ENCODE measurements around the gene EIF5B.

The EIF5B gene

DNA sequence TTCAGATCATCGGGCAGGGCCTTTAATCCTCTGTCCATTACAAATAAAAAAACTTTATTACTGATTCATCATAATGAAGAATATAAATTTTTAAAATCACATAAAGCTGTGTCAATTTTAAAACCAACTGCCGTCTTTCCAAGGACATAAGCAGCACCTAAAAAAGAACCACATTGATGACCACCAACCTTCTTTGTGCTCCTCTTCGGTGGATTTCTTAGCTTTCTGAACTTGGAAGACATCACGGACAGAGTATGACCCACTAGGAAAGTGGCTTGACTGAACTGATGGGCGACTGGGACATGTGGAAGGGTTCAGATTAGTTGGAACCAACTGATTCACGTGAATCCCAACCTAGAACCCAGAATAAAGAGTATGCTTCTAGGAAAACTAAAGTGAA is 68.9 kb downstream of the EIF5B start:
- DNase-seq (ENCODE audit: low read depth): no peak

DNA sequence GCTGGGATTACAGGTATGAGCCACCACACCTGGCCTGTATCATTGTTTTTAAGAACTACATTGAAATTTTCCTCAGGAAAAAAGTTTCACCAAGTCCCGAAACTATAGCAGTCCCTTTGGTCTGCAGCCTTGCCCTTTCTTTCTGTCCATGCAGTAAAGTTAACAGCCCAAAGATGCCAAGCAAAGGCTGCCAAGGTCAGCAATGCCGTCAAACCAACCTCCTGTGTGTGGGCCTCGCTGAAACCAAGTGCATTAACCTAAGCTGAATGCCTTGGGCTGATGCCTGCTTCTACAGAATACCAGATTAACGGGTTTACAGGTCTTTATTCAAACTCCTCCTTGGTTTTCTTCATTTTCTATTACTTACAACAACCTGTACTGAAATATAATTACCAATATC is 73.1 kb downstream of the EIF5B start:
- no peak for DNase-seq (ENCODE audit: low read depth)

DNA sequence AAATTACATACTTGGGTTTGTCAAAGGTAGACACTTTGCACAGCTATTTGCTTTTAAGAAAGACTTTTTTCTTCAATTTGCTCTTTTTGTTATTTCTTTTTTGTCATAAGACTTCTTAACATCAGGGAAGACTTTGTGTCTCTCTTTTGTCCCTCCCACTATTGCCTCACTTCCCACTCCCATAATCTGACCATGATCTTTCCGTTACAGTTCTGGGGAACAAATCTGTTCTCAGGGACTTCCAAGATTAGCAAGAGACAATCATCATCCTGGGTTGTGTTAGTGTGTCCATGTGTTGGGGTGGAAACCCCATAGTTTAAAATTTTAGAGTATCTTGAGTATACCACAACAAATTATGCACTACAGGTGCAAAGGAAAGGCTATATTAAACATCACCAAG is 77.4 kb downstream of the EIF5B start:
- no peak for DNase-seq (ENCODE audit: low read depth)

DNA sequence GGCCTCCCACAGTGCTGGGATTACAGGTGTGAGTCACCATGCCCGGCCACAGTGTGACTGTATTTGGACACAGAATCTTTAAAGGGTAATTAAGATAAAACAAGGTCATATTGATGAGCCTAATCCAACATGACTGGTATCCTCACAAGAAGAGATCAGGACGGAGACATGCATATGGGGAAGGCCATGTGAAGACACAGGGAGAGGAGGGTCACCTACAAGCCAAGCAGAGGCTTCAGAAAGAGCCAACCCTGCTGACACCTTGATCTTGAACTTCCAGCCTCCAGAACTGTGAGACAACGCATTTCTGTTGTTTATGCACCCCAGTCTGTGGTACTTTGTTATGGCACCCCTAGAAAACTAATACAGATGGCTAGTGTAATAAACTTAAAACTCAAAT is 80.2 kb downstream of the EIF5B start:
- no peak for DNase-seq (ENCODE audit: low read depth)

DNA sequence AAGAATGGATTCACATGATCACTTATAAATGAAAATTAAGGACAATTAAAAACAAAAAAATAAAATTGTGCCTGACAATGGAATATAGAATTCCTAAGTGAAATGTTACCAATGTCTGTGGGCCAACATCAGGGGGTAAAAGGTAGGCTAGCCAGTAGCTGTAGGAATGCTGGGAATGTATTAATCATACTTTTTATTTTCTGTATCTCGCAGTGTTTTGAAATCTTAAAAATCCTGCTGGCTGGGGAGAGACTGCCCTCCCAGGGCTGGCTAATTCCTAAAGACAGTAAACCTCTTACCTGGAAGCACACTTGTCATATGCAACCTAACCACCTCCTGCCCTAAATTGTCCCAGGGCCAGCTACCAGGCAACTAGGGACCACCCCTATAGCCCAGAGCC is 82.8 kb downstream of the EIF5B start:
- peak; percentile 70 for DNase-seq (ENCODE audit: low read depth)

DNA sequence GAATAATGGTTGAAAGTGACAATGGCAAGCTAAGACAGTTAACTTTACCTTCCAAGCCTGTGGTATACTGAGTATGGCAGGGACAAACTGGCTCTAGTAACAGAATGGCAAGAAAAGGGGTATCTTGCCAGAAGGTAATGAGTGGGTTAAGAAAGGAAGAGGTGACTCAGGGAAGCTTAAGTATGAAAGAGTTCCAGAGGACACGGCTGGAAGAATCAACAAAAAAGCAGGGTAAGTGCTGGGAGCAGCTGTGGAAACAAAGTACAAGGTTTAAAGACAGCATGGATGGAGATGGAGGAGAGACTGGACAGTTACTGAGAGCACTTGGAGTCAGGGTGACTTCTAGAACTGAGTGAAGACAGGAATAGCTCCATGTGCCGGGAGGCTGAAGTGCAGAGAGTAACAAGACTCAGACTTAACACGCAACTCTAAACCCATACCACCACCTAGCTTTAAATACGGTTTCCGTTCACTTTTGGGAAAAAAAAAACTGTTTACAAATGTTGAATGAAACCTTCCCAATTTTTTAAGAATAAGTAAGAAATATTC is 83.6 kb downstream of the EIF5B start:
- peak; percentile 42 for DNase-seq (ENCODE audit: low read depth)

DNA sequence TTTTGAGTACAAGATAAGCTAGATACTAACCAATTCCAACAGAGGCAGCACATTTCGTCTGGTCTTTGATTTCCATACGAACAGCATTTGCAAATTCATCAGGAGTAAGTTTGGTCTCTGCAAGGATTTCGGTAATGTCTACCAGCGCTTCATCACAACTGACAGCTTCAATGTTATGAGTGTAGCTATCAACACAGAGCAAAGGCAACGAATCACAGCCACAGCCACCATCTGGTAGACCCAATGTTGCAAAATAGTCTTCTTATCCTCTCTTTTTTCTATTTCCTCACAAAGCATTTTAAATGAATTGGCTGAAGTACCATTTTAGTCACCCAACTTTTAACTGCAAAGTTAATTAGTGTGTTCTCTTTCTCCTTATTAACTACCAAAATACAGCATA is 84.3 kb downstream of the EIF5B start:
- DNase-seq (ENCODE audit: low read depth): peak; percentile 57

DNA sequence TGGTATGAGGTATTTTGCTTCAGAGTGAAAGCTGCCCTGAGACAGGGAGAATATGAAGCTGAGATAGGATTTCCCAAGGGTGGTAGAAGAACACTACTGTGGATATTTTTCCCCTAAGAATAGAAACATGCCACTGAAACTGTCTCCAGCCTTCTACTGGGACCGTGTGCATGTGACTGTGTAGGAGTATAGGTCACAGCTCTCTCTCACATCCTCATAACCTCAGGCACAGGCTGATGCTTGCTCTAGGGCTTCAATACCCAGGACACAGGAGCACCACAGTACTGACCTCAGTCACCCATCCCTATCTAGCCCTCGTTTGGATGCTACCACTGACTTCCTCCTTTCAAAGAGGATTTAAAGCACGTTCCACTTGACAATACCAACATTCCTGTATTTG is 85.4 kb downstream of the EIF5B start:
- DNase-seq (ENCODE audit: low read depth): no peak

DNA sequence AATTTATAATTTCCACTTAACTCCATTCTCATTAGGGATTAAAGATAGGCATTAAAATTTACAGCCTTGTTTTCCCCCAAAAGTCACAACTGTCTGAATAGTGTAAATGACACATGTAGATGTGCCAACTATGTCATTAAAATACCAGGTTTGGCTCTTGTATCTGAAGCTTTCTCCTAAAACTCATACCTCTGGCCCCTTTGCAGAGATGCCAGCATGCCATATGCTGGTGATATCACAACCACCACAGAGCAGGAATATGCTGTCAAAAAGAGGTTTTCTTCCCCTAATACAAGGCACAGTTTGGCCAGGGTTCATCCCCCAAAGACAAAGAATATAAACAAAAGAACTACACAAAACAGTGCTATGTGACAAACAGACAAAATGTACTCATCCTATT is 87.2 kb downstream of the EIF5B start:
- DNase-seq (ENCODE audit: low read depth): no peak

DNA sequence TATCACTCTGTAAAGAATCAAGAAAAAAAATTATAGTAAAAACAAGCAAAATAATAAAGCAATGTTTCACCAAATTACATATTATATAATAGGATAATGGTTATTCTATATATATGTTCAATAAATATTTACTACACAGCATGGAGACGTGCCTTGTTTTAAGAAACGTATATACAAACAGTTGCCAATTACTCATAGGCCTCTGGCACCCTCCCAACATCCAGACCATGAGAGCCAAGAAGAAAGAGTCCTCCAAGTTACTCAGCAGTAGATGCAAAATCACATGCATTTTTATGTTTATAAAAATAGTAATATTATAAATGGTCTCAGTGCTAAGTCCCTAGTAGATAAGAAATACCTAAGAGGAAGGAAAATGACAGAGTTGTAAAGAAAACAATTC is 87.8 kb downstream of the EIF5B start:
- DNase-seq (ENCODE audit: low read depth): peak; percentile 72

DNA sequence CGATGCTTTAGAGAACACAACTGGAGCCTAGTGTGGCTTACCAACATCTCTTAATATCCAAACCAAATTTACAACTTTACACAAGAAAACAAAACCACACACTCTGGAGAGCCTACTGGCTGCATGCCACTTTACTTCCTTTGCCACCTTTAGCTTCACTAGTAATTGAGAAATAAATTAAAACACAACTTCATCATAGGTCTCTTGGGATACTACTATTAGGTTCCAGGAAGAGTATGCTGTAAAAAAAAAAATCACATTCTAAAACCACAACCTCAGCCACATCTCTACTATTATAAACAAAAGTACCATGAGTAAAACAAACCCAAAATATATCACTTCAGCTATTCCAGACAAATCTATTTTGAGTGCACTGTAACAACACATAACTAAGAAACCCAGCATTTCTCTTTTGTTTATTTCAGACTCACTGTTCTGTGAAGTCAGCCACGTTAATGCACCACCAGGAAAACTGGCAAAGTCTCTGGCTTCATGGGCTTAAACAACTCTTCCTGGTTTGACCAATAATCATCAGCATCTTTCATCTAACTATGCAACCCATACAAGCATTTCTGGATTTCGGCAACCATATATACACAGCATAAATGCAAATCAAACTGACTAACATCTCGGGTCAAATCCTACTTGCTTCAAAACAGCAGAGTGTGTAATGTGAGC is 93.6 kb downstream of the EIF5B start:
- DNase-seq (ENCODE audit: low read depth): no peak

DNA sequence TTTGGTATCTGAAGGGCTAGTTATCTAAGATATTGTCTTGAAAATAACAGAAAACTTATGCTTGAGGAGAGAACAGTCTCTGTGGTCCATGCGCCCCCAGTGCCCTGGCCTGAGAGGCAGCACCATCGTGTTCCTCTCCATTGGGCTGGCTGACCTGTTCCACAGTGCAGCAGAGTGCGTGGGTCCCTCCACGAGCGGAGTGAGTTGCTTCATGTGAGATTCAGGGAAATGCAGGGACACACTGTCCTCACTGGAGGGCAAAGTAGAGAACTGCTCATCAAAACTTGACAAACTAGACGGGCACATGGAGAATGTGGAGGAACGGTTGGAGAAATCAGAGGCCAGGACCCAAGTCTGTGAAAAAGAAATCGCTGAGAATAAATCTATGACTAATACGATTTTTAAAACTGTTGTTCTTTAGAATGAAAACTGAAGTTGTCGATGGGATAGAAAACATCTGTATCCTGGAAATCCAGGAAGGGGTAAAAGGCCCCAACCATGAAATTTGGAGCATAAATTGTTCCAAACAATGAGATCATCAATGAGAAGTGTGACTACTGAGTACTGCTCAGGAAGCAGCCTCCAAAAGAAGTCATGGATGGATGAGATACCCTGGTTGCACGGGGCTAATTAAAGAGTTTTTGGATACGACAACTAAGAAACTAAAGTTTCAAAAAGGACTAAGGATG is 94.5 kb downstream of the EIF5B start:
- DNase-seq (ENCODE audit: low read depth): no peak

DNA sequence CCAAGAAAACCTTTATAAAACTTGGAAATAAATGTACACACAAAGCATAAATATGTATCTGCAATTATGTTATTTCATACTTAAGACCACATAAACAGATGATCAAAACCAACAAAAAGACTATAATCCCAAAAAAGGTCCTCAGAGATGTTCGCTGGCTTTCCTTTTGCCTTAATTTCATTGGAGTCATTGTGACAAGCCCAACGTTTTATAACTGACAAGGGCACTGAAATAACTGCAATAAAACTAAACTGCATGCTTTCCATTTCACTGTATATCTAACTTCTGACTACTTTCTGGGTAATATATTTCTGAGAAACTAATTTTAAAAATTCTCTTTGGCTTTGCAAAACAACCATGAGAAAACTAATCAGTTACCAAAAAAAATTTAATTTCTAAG is 96.2 kb downstream of the EIF5B start:
- DNase-seq (ENCODE audit: low read depth): no peak

DNA sequence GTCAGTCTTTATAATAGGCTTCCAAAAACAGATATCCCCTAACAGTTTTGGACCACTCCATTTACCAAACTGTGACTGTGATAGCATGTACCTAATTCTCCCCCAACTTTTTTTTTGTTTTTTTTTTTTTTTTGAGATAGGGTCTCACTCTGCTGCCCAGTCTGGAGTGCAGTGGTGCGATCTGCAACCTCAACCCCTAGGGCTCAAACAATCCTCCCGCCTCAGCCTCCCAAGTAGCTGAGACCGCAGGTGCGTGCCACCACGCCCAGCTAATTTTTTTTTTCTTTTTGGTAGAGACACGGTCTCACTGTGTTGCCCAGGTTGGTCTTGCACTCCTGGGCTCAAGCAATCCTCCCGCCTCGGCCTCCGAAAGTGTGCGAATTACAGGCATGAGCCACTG is 99.7 kb downstream of the EIF5B start:
- DNase-seq (ENCODE audit: low read depth): no peak

DNA sequence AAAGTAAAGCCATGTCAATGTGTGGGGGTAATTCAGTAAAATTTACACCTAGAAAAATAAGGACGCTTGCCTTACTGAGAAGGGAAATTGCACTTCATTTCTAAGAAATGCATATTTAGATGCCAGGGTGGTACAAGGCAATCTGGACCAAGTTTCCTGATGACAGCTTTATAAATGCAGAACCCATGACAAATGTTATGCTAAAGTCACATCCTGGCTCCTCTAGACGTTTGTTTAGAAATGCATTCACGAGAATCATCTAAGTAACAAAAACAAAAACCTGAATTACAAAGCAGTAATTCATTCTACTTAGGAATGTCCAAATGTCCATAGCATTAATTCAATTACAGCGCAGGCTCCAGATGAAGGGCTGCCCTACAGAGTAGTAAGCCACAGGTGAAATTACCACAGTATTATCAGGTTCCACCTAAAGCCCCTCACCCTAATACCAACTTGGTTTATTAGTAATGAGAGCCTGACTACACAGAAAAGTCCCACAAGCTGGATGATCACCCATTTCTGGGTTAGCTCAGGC is 102.8 kb downstream of the EIF5B start:
- DNase-seq (ENCODE audit: low read depth): no peak

DNA sequence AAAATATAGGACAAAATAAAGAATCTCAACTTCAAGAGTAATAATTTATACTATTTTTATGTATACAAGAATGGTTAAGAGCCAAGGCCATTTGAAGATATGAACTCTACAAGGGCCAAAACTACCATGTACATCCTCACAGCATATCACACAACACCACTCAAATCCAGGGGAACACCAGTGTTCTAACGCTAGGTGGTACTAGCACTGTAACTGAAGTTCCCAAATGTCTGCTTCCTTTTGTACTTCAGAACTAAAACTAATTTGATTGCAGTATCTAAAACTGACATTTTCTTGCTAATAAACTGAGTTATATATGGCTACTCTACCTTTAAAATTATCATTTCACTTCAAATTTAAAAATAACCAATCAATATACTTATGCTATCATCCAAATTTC is 105.6 kb downstream of the EIF5B start:
- no peak for DNase-seq (ENCODE audit: low read depth)

DNA sequence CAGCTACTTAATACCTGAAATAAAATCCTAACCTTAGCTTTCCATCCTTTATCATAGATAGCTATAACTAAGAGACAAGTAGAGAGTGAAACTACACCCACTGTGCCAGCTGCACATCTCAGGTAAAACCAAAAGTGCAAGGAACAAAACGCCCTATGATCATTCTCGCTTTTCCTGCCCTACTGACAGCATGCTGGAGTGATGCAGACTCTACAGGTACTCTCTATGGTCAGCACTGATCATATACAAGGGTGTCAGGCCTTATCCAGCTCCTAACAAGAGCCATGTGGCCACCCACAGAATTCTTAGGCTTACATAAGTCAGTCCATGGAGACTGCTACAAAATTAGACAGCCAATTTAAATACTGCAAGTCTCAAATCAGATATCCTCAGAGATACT is 107.0 kb downstream of the EIF5B start:
- no peak for DNase-seq (ENCODE audit: low read depth)

DNA sequence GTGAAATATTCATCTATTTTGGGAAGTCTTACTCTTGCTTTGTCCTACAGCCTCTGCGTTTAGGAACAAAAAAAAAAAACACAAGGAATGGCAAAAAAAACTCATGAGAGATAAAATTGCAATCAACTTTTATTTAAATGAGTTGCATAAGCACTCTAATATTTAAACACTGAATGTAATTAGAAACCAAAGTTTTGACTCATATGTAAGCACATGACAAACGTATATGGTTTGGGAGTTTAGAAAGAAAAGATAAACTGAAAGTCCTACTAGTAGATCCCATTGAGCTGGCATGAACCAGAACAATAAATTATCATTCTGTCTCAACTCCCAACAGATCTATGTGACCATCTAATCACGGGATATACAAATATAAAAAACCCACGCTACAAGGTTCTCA is 107.9 kb downstream of the EIF5B start:
- DNase-seq (ENCODE audit: low read depth): no peak

DNA sequence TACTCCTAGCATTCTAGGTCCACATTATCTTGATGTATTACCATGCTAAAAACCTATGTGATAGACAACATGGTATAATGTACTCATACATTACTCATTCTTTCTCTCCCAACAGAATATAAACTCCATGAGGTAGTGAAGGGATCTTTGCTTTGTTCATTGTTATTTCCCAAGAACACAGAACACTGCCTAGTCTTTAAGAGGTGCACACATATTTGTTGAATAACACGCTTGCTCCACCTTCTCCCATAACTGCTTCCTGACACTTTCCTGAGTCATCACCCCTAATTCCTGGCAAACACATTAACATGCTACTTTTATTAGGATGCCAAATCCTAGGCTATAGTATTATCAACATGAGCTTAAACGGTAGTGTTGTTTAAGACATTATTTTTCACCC is 111.4 kb downstream of the EIF5B start:
- DNase-seq (ENCODE audit: low read depth): peak; percentile 76

DNA sequence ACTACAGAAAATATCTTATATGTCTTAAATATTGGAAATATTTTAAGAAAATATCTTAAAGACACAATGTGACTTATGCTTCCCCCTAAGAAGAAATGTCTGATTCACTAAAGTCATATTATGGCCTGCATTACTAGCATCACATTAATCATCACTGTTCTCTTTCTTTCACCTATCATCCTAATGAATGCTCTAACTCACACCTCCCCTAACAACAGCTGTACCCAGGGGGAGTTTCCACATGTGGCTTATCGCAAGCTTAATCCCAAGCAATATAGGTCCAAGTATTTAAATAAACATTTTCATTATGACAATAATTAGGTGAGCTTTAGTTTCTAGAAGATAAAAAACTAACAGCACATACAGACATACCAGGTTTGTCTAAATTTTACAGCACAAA is 113.0 kb downstream of the EIF5B start:
- no peak for DNase-seq (ENCODE audit: low read depth)

Data from HS-5 (cell line).